ENCODE results near the gene SLC35F3. TPM values are rescaled to one million over a fixed set of nuclear protein-coding genes. Genes with fewer than 3 reads are reported as not detected.

The SLC35F3 gene
- total RNA-seq, 1 donor from 2014 or later: 0.57 TPM

DNA sequence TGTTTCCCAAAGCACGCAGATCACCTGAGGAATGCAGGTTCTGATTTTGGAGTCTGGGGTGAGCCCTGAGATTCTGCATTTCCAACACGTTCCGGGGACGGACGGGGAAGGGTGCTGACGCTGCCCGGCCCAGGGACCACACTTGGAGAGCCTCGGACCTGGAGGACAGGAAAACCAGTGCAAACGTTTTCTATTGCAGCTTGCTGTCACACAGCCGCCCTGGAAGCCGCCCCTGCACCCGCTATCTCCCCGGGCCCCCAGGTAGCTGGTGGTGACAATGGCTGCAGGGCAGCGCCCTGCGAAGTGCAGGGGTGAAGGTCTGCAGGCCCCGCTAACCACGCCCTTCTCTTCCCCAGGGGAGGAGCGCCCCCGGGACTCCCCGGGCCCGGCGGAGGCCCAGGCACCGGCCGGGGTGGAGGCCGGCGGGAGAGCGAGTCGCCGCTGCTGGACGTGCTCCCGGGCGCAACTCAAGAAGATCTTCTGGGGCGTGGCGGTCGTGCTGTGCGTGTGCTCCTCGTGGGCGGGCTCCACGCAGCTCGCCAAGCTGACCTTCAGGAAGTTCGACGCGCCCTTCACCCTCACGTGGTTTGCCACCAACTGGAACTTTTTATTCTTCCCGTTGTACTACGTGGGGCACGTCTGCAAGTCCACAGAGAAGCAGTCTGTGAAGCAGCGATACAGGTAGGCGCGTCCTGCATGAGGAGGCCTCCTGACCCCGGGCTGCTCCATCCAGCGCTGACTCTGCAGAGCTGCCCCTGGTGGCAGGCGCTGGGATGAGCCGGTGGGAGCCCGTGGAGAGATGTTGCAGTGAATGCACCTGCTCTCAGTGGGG, 326.8 kb downstream of the SLC35F3 start:
- Mint-ChIP-seq H3K27me3 (ENCODE audit: low read depth, unreplicated experiment) (peaks cover 38% of the 10 kb centered on the region), H3K4me1 (ENCODE audit: low read depth, unreplicated experiment) (peaks cover 7% of the 10 kb centered on the region), H3K27ac (ENCODE audit: unreplicated experiment) (no peak overlapping the region), H3K9me3 (ENCODE audit: unreplicated experiment) (peaks cover 2% of the 10 kb centered on the region), H3K36me3 (ENCODE audit: low read depth, unreplicated experiment) (no peaks in the 10 kb centered on the region), H3K4me3 (ENCODE audit: unreplicated experiment) (no peak overlapping the region)
- no peak for TF ChIP-seq EZH2 (IDR thresholded peaks at IDR 0.05; ENCODE audit: insufficient read depth, low read length)
- TF ChIP-seq, protein P1, sequence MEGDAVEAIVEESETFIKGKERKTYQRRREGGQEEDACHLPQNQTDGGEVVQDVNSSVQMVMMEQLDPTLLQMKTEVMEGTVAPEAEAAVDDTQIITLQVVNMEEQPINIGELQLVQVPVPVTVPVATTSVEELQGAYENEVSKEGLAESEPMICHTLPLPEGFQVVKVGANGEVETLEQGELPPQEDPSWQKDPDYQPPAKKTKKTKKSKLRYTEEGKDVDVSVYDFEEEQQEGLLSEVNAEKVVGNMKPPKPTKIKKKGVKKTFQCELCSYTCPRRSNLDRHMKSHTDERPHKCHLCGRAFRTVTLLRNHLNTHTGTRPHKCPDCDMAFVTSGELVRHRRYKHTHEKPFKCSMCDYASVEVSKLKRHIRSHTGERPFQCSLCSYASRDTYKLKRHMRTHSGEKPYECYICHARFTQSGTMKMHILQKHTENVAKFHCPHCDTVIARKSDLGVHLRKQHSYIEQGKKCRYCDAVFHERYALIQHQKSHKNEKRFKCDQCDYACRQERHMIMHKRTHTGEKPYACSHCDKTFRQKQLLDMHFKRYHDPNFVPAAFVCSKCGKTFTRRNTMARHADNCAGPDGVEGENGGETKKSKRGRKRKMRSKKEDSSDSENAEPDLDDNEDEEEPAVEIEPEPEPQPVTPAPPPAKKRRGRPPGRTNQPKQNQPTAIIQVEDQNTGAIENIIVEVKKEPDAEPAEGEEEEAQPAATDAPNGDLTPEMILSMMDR (IDR thresholded peaks at IDR 0.05; ENCODE audit: insufficient read depth, low read depth, low read length): no peak
- H3K4me2 ChIP-seq (ENCODE audit: low read length): no peak overlapping the region
- H3K4me3 ChIP-seq (ENCODE audit: insufficient read depth, low read depth, low read length): no peak overlapping the region
- H3K27me3 ChIP-seq (ENCODE audit: insufficient read depth, low read length): no peaks in the 10 kb centered on the region
- H3K9me3 ChIP-seq (ENCODE audit: insufficient read depth, low read depth, low read length): no peaks in the 10 kb centered on the region
- H2AFZ ChIP-seq (ENCODE audit: low read depth, low read length): no peak overlapping the region
- no peaks in the 10 kb centered on the region for H4K20me1 ChIP-seq (ENCODE audit: insufficient read depth, low read length)
- no peak for DNase-seq (ENCODE audit: low read depth)
- H3K79me2 ChIP-seq (ENCODE audit: insufficient read depth, low read length): no peaks in the 10 kb centered on the region
- H3K27ac ChIP-seq (ENCODE audit: low read depth, low read length): no peak overlapping the region
- no peaks in the 10 kb centered on the region for H3K36me3 ChIP-seq (ENCODE audit: insufficient read depth, low read length)
- FAIRE-seq: no peak
- H3K9ac ChIP-seq (ENCODE audit: low read length): no peak overlapping the region
- H3K4me1 ChIP-seq (ENCODE audit: insufficient read depth, low read length): no peaks in the 10 kb centered on the region

DNA sequence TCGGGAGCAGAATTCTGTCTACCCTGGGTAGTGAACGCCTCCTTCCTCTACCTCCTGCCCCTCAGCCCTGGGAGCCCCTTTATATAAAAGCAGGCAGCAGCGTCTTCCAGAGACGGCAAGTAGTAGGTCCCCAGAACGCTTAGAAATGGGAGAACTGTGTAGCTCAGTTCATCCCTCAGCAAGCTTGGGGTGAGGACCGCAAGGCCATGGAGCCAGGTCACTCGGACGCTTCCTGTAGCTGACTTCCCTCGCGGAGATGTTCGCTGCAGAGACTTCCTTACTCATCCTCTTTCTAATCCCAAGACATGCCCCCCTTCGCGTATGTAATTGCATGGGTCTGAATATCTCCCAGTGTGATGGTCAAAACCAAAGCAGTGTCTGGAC, 327.4 kb downstream of the SLC35F3 start:
- Histone ChIP-seq H3K4me2 (ENCODE audit: low read length) (no peak overlapping the region), H3K9me3 (ENCODE audit: insufficient read depth, low read depth, low read length) (no peaks in the 10 kb centered on the region), H4K20me1 (ENCODE audit: insufficient read depth, low read length) (no peaks in the 10 kb centered on the region), H3K79me2 (ENCODE audit: insufficient read depth, low read length) (no peaks in the 10 kb centered on the region), H2AFZ (ENCODE audit: low read depth, low read length) (no peak overlapping the region), H3K36me3 (ENCODE audit: insufficient read depth, low read length) (no peaks in the 10 kb centered on the region), H3K27me3 (ENCODE audit: insufficient read depth, low read length) (no peaks in the 10 kb centered on the region), H3K4me1 (ENCODE audit: insufficient read depth, low read length) (no peaks in the 10 kb centered on the region), H3K9ac (ENCODE audit: low read length) (no peak overlapping the region), H3K27ac (ENCODE audit: low read depth, low read length) (no peak overlapping the region), H3K4me3 (ENCODE audit: insufficient read depth, low read depth, low read length) (no peak overlapping the region)
- DNase-seq (ENCODE audit: low read depth) (no peak), FAIRE-seq (no peak)
- TF ChIP-seq, protein P1 (IDR thresholded peaks at IDR 0.05; ENCODE audit: insufficient read depth, low read depth, low read length): no peak
- no peak for TF ChIP-seq EZH2 (IDR thresholded peaks at IDR 0.05; ENCODE audit: insufficient read depth, low read length)
- Mint-ChIP-seq H3K27me3 (ENCODE audit: low read depth, unreplicated experiment) (peaks cover 40% of the 10 kb centered on the region), H3K36me3 (ENCODE audit: low read depth, unreplicated experiment) (no peaks in the 10 kb centered on the region), H3K4me3 (ENCODE audit: unreplicated experiment) (no peak overlapping the region), H3K9me3 (ENCODE audit: unreplicated experiment) (peaks cover 2% of the 10 kb centered on the region), H3K4me1 (ENCODE audit: low read depth, unreplicated experiment) (peaks cover 7% of the 10 kb centered on the region), H3K27ac (ENCODE audit: unreplicated experiment) (no peak overlapping the region)

DNA sequence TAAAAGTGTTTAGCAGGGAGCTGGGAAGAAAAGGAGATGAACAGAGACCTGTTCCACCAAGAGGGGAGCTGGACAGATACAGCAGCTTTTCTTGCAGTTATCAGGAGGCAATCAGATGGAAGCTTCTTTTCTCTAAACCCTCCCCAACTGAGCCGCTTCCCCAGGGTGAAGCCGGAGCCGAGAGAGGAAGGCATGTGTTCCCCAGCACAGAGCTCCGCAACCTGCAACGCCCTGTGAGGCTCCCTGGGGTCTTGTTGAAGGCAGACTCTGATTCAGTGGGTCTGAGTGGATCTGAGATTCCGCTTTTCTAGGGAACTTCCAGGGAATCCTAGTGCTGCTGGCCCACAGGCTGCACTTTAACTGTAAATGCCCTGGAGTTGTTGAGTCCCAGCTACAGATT, 329.7 kb downstream of the SLC35F3 start:
- no peaks in the 10 kb centered on the region for H3K4me1 ChIP-seq (ENCODE audit: insufficient read depth, low read length)
- H3K36me3 ChIP-seq (ENCODE audit: insufficient read depth, low read length): no peaks in the 10 kb centered on the region
- Mint-ChIP-seq H3K27ac (ENCODE audit: unreplicated experiment) (no peak overlapping the region), H3K4me3 (ENCODE audit: unreplicated experiment) (no peak overlapping the region), H3K36me3 (ENCODE audit: low read depth, unreplicated experiment) (no peaks in the 10 kb centered on the region), H3K4me1 (ENCODE audit: low read depth, unreplicated experiment) (peaks cover 7% of the 10 kb centered on the region), H3K27me3 (ENCODE audit: low read depth, unreplicated experiment) (peaks cover 33% of the 10 kb centered on the region), H3K9me3 (ENCODE audit: unreplicated experiment) (no peaks in the 10 kb centered on the region)
- H3K4me3 ChIP-seq (ENCODE audit: insufficient read depth, low read depth, low read length): no peak overlapping the region
- TF ChIP-seq, protein P1 (IDR thresholded peaks at IDR 0.05; ENCODE audit: insufficient read depth, low read depth, low read length): no peak
- no peak for TF ChIP-seq EZH2 (IDR thresholded peaks at IDR 0.05; ENCODE audit: insufficient read depth, low read length)
- no peaks in the 10 kb centered on the region for H3K79me2 ChIP-seq (ENCODE audit: insufficient read depth, low read length)
- H3K27me3 ChIP-seq (ENCODE audit: insufficient read depth, low read length): no peaks in the 10 kb centered on the region
- H3K4me2 ChIP-seq (ENCODE audit: low read length): no peak overlapping the region
- FAIRE-seq: no peak
- no peak overlapping the region for H2AFZ ChIP-seq (ENCODE audit: low read depth, low read length)
- no peak overlapping the region for H3K27ac ChIP-seq (ENCODE audit: low read depth, low read length)
- DNase-seq (ENCODE audit: low read depth): no peak
- no peaks in the 10 kb centered on the region for H4K20me1 ChIP-seq (ENCODE audit: insufficient read depth, low read length)
- no peaks in the 10 kb centered on the region for H3K9me3 ChIP-seq (ENCODE audit: insufficient read depth, low read depth, low read length)
- H3K9ac ChIP-seq (ENCODE audit: low read length): no peak overlapping the region

All from astrocyte (in vitro differentiated cells and primary cell).